Bronchial epithelial cell (primary cell): ENCODE measurements around the gene P2RX1. TPM values are rescaled to one million over a fixed set of nuclear protein-coding genes. Genes with fewer than 3 reads are reported as not detected.

Source experiments
- DNase-seq: peaks from one replicate; pipeline ENCODE4 v3.0.0-alpha.2; 2010; ENCODE audit warnings: low read depth
- FAIRE-seq: peaks from 2 replicates; lab custom pipeline; 2011; peaks lifted over from hg19 to GRCh38; lab: Jason Lieb, UNC
- H3K27me3 ChIP-seq: 2 replicates; pipeline ENCODE4 v1.5.1; 2011; ENCODE audit warnings: low read length; ENCODE audit not compliant: control insufficient read depth, insufficient read depth
- H3K36me3 ChIP-seq: 2 replicates; pipeline ENCODE4 v1.5.1; 2011; ENCODE audit warnings: low read length; ENCODE audit not compliant: control insufficient read depth, insufficient read depth
- H3K4me3 ChIP-seq: 2 replicates; pipeline ENCODE4 v1.5.1; 2011; ENCODE audit warnings: mild to moderate bottlenecking, low read depth, low read length, control low read depth
- total RNA-seq: library from RNA; depleted of rRNA; stranded (reverse); fragments of >200 nt; gene quantifications from 2 replicates; pipeline ENCODE4 v1.2.1, GENCODE V29; 2014
- TF ChIP-seq, protein P1 (sequence below): IDR thresholded peaks from 2 replicates; pipeline ENCODE4 v1.5.1; 2011; ENCODE audit warnings: mild to moderate bottlenecking, moderate library complexity, low read length, control low read depth, inconsistent platforms; ENCODE audit not compliant: insufficient read depth, severe bottlenecking

P2RX1 gene
- total RNA-seq, 1 donor from 2014 or later, result not detected

DNA sequence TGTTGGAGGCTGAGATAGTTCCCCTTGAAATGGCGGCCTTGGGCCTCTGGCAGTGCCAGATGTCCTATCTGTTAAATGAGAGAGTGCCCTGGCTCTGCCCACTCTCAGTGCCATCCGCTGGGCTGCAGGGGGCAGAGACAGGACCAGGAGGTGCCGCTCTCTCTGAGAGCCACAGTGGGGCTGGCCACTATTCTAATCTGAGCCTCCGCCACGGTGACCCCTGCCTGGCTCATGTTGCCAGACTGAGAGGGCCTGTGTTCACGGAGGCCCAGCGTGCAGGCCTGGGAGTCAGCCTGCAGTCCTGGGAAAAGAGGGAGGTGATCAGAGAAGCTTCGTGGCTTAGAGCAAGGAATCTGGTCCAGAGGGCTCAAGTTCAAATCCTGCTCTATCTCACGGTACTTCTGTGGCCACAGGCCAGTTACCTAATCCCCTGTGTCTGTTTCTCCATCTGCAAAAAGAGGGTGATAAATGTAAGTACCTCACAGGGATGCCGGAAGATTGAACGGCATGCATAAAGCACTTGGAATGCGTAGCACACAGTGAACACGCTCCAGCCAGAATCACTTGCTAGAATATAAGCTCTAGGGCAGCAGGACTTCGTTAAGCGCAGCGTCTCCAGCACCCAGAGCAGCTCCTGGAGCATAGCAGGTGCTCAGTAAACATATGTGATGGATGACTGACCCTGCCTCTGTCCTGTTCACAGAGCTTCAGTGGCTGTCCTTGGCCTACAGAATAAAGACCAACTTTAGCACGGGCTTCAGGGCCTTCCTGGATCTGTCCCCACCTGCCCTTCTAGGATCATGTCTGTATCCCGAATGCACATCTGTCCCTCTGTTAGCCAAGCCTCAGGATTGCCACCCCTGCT, 41.7 kb upstream of the P2RX1 start:
- no peak overlapping the region for H3K4me3 ChIP-seq
- TF ChIP-seq, protein P1, sequence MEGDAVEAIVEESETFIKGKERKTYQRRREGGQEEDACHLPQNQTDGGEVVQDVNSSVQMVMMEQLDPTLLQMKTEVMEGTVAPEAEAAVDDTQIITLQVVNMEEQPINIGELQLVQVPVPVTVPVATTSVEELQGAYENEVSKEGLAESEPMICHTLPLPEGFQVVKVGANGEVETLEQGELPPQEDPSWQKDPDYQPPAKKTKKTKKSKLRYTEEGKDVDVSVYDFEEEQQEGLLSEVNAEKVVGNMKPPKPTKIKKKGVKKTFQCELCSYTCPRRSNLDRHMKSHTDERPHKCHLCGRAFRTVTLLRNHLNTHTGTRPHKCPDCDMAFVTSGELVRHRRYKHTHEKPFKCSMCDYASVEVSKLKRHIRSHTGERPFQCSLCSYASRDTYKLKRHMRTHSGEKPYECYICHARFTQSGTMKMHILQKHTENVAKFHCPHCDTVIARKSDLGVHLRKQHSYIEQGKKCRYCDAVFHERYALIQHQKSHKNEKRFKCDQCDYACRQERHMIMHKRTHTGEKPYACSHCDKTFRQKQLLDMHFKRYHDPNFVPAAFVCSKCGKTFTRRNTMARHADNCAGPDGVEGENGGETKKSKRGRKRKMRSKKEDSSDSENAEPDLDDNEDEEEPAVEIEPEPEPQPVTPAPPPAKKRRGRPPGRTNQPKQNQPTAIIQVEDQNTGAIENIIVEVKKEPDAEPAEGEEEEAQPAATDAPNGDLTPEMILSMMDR, result no peak
- no peaks in the 10 kb centered on the region for H3K36me3 ChIP-seq
- no peak for FAIRE-seq
- H3K27me3 ChIP-seq, result peaks cover 6% of the 10 kb centered on the region
- no peak for DNase-seq

DNA sequence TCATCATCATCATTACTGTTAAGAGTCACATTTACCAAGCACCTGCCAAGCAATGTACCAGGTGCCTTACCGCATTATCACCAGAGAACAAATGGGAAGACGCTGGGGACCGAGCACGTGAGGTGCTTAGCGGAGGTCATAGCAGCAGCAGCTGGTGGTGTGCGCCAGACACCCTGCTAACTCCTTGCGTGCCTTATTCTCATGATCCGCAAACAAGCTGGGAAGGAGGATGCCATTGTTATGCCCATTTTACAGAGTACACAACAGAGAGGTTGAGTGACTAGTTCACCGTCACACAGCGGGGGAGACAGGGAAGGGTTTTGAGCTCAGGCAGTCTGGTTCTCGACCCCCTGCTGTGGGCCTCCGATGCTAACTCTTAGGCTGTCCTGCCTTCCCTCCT, 40.7 kb upstream of the P2RX1 start:
- Histone ChIP-seq H3K27me3 (peaks cover 2% of the 10 kb centered on the region), H3K36me3 (no peaks in the 10 kb centered on the region), H3K4me3 (no peak overlapping the region)
- TF ChIP-seq, protein P1, result no peak
- DNase-seq (no peak), FAIRE-seq (peak; percentile 55)

DNA sequence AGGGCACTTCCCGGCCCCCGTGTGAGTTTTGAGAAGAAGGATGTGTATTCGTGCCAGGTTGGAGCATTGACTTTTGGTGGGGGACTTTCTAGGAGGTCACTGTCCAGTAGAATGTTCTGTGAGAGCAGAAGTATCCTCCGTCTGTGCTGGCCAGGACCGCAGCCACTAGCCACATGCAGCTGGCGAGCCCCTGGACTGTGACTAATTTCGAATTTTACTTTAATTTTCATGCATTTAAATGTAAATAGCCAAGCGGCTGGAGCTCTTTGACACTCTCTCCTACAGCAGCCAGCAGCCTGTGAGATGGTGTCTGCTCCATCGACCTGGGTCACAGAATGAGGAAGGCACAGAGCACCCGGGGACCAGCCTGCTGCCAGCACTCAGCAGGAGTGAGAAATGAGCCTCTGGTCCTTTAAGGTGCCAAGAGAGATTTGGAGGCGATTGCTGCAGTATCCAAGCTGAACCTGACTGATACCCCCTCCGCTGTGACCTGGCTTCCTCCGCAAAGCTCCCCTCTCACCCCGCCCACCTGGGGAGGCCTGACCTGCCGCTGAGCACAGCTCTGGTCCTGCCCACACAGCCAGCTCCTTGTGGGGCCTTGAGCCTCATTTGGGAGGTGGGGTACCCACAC, 40.2 kb upstream of the P2RX1 start:
- H3K36me3 ChIP-seq, result no peaks in the 10 kb centered on the region
- DNase-seq (no peak), FAIRE-seq (no peak)
- TF ChIP-seq, protein P1, result no peak
- H3K4me3 ChIP-seq, result no peak overlapping the region
- peaks cover 2% of the 10 kb centered on the region for H3K27me3 ChIP-seq

DNA sequence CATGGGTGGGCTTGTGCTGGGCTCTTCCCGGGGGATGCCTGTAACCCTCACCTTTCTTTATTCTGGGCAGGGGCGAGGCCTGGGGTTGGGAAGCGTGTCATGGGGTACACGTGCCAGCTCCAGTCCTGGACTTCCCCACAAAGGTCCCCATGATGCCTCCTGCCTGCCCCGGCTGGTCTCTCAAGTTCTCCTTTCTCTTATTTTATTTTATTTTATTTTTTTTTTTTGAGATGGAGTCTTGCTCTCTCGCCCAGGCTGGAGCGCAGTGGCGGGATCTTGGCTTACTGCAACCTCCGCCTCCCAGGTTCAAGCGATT, 39.4 kb upstream of the P2RX1 start:
- DNase-seq (no peak), FAIRE-seq (no peak)
- TF ChIP-seq, protein P1, result no peak
- peaks cover 2% of the 10 kb centered on the region for H3K27me3 ChIP-seq
- H3K36me3 ChIP-seq, result no peaks in the 10 kb centered on the region
- H3K4me3 ChIP-seq, result no peak overlapping the region

DNA sequence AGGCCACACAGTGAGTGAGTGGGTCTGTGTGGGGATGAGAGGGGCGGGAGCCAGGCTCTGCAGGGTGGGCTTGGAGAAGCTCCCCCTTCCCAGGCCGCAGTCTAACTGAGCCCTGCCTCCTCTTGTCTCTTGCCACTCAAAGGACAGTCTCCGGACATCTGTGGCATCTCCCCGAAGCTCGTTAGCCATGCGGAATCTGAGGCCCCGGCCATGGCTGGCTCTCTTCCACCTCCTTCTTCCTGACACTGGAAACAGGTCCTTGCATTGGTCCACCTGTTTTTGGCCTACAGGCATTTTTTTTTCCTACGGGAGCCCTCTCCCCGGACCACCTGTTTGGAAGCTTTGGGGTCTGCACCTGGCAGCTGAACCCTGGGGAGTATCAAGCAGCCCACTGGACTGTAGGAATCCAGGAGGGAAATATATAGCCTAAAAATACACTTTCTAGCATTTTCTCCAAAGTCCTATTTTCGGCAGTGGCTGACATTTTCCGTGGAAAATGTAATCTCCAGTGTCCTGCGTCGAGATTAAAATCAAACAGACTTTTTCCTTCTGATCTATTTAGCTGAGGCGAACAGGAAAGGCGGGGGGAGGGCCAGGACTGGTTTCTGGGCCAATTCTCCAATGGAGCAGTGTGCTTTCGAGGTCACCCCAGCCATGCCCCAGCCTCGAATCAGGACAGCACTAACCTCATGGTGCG, 38.9 kb upstream of the P2RX1 start:
- H3K4me3 ChIP-seq, result no peak overlapping the region
- FAIRE-seq (no peak), DNase-seq (no peak)
- H3K36me3 ChIP-seq, result no peaks in the 10 kb centered on the region
- H3K27me3 ChIP-seq, result peaks cover 2% of the 10 kb centered on the region
- TF ChIP-seq, protein P1, result no peak
